ENCODE data around the gene BCAS1. TPM values are rescaled to one million over a fixed set of nuclear protein-coding genes. Genes with fewer than 3 reads are reported as not detected.

The BCAS1 gene
- total and polyA plus RNA-seq, 3 donors from 2014 or later: 2.4 to 8.8 (median 3.3) TPM

GRCh38 chr20:53954723-53955658 is 115.4 kb downstream of the BCAS1 start:
- no peaks in the 10 kb centered on the region for H3K36me3 ChIP-seq (ENCODE audit: low read depth, missing control alignments)
- H3K9me3 ChIP-seq: no peaks in the 10 kb centered on the region
- DNase-seq: no peak
- no peaks in the 10 kb centered on the region for H3K27me3 ChIP-seq
- H3K27ac ChIP-seq: no peak overlapping the region
- H3K4me1 ChIP-seq: no peaks in the 10 kb centered on the region
- WGBS, 2 donors: 73 to 89% methylated on average over 6 of the region's 6 CpGs
- no peak overlapping the region for H3K4me3 ChIP-seq
- intact Hi-C loops (cut with DNase I; ENCODE audit: low total_unique reads): no loop called here
- TF ChIP-seq CTCF (IDR thresholded peaks at IDR 0.05): no peak
- TF ChIP-seq POLR2A (IDR thresholded peaks at IDR 0.05): no peak

GRCh38 chr20:53952528-53953096 is 117.8 kb downstream of the BCAS1 start:
- H3K27ac ChIP-seq: no peak overlapping the region
- H3K36me3 ChIP-seq (ENCODE audit: low read depth, missing control alignments): no peaks in the 10 kb centered on the region
- TF ChIP-seq CTCF (IDR thresholded peaks at IDR 0.05) (no peak), POLR2A (IDR thresholded peaks at IDR 0.05) (no peak)
- no peaks in the 10 kb centered on the region for H3K27me3 ChIP-seq
- H3K4me3 ChIP-seq: no peak overlapping the region
- no peak for DNase-seq
- no peaks in the 10 kb centered on the region for H3K9me3 ChIP-seq
- intact Hi-C loops (cut with DNase I; ENCODE audit: low total_unique reads): no loop called here
- H3K4me1 ChIP-seq: no peaks in the 10 kb centered on the region
- 94 to 99% methylated on average over 4 of the region's 4 CpGs for WGBS, 2 donors

GRCh38 chr20:53950578-53950977 is 119.8 kb downstream of the BCAS1 start:
- Histone ChIP-seq H3K36me3 (ENCODE audit: low read depth, missing control alignments) (no peaks in the 10 kb centered on the region), H3K27ac (no peak overlapping the region), H3K4me3 (no peak overlapping the region), H3K27me3 (no peaks in the 10 kb centered on the region), H3K4me1 (no peaks in the 10 kb centered on the region), H3K9me3 (no peaks in the 10 kb centered on the region)
- DNase-seq: no peak
- intact Hi-C loops (cut with DNase I; ENCODE audit: low total_unique reads): no loop called here
- 71 to 76% methylated on average over 3 of the region's 3 CpGs for WGBS, 2 donors
- TF ChIP-seq POLR2A (IDR thresholded peaks at IDR 0.05): no peak
- no peak for TF ChIP-seq CTCF (IDR thresholded peaks at IDR 0.05)

- WGBS, 2 donors: 60 to 69% methylated on average over 6 of the region's 7 CpGs
- Histone ChIP-seq H3K9me3 (no peaks in the 10 kb centered on the region), H3K27me3 (no peaks in the 10 kb centered on the region), H3K27ac (no peak overlapping the region), H3K4me3 (no peak overlapping the region), H3K36me3 (ENCODE audit: low read depth, missing control alignments) (no peaks in the 10 kb centered on the region), H3K4me1 (no peaks in the 10 kb centered on the region)
- TF ChIP-seq CTCF (IDR thresholded peaks at IDR 0.05) (no peak), POLR2A (IDR thresholded peaks at IDR 0.05) (no peak)
- intact Hi-C loops (cut with DNase I; ENCODE audit: low total_unique reads): no loop called here
- no peak for DNase-seq
Observed at GRCh38 chr20:53950031-53950430, 120.4 kb downstream of the BCAS1 start.
